GM19324 (cell line): ENCODE data around the gene ZACN.

Source experiments
- ATAC-seq: cut with Tn5 transposase; IDR thresholded peaks from one replicate; pipeline ENCODE4 v1.9.1; 2021; ENCODE audit warnings: mild to moderate bottlenecking, moderate library complexity; ENCODE audit not compliant: unreplicated experiment, low FRiP score

The ZACN gene

GRCh38 chr17:76080768-76081287, 1.8 kb downstream of the ZACN start:
- no peak for ATAC-seq

GRCh38 chr17:76081295-76082210, 2.6 kb downstream of the ZACN start:
- ATAC-seq, result no peak

DNA sequence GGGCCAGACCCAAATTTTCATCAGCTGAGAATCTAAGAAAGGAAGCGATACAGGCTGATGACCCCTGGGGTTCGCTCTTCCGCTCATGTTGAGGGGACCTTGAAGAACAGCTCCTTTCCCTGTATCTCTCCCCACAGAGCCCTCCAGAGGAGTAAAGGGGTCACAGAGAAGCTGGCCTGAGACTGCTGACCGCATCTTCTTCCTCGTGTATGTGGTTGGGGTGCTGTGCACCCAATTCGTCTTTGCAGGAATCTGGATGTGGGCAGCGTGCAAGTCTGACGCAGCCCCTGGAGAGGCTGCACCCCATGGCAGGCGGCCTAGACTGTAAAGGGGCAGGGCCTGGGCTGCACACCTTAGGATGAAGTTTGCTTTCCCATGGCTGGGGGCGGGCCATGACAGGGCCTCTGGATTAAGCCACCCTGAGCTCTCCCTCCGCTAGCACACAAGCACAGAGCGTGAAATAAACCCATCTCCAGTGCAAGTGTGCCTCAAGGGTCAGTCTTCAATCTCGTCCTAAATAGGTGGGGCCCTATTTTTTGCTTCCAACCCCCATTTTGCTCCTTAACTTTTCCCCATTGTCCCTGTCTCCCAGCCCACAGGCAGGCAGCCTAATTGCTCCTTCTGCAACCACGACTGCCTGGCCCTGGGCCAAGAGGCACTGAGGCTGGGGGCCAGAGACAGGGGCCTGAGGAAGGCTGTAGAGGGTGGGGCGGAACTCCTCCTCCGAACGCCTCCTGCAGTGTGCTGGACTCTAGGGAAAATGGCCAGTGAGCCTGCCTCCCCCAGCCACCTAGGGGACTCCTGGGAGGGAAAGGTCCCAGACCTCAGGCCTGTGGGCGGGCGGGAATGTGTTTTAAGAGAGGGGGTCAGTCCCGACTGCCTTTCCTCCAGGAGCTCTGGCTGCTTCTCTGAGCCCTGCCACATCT, 3.6 kb downstream of the ZACN start:
- no peak for ATAC-seq

DNA sequence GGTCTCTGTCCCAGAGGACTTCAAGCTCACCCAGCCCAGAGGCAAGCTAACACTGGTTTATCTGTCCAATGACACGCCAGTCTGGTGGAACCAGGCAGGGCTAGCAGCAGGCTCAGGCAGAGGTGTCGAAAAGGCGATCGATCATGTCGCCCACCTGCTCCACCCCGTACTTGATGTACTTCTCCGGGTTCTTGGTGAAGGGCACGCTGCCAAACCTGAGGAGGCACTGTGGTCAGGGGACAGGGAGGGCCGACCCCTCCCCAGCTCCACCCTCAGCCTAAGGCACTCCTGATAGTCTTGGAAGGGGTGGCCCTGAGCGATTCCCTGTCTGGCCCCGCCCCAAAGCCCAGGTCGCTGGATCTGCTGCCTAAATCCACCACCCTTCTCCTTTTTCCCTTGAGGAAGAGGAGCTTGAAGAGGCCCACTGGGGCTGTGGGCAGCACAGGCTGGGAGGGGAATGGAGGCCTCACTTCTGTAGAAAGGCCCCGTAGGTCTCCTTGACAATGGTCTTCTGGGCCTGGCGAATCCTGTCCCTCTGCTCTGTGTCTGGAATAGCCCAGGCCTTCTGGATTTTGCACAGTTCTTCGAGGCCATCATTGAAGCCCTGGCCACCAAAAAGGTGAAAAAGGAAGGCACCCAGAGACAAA, 4.7 kb downstream of the ZACN start:
- no peak for ATAC-seq

DNA sequence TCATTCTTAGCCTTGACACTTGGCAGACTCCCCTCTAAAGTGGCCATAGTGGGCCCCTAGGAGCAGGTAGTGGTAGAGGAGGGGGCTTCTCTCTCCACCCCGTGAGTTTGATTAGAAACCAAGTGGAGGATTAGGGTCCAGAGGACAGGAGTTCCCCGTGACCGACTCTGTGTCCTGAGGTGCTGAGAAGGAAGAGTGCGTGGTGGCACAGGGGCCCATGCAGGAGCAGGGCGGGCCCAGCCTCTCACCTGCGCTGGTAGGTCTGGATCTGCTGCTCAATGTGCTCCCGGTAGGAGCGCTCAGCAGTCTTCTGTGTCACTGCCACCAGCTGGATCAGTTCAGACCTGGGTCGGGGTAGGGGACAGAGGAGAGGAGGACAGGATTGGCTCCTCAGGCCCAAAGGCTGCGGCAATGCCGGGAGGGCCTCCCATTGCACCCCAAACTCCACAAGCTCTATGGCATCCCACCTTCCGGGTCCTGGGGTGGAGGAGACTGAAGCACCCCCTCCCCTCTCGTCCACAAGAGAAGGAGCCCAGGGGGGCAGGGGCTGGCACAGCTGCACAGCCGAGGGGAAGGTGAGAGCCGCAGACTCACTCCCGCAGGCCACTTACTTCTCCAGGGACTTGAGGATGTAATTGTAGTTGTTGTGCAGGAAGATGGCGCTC, 6.2 kb downstream of the ZACN start:
- no peak for ATAC-seq

- no peak for ATAC-seq
These were observed 6.9 kb downstream of the ZACN start for GRCh38 chr17:76085731-76086366.

DNA sequence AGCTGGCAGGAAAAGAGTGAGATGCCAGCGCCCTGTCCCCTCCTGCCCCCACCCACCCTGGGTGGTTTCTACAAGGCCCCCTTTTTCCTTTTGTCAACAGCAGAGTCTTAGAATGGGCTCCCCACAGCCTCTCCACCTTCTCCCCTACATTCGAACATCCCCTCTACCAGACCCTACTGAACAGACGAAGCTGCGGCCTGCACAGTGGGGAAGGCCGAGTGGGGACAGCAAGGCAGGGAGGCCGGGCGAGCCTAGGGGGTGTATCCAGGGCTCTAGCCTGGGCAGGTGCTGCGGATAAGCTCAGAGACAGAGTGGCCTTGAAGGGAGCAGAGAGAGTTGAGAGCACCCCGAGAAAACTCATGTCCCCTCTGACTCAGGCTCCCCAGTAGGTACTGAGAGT, 7.4 kb downstream of the ZACN start:
- ATAC-seq, result no peak

GRCh38 chr17:76087531-76087930, 8.5 kb downstream of the ZACN start:
- ATAC-seq, result no peak

DNA sequence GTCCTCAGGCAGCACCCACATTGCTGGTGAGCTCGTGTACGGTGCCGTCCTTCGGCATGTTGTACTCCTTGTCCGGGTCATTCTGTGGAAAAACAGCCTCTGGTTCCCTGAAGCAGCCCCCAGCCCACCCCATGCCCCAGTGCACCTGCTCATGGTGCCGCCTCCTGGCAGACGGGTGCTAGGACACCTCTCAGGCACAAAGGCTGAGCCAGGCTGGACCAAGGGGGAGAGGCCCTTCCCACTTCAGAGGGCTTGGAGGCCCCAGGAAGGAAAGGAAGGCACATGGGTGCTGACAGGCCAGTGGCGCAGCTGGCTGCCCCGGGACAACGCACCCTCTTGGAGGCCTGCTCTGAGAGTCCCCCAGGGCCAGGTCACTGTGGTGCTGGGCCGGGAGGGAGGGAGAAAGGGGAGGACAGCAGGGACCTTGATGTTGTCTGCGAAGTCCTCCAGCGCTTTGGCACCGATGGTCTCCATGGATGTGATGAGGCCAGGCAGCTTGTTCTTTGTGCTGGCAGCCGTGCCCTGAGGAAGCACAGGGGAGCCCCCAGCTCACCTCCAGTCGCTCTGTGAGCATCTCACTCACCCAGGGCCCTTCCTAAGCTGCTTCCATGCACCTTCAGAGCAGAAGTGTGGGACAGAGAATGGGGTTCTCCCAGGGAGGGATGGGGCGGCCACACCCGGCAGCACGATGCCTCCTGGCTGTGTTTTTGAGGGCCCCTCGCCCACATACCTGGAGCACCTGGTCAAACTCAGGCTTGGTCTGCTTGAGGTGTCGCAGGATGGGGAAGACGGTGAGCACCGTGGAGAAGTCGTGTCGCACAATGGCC, 9.3 kb downstream of the ZACN start:
- ATAC-seq, result no peak

DNA sequence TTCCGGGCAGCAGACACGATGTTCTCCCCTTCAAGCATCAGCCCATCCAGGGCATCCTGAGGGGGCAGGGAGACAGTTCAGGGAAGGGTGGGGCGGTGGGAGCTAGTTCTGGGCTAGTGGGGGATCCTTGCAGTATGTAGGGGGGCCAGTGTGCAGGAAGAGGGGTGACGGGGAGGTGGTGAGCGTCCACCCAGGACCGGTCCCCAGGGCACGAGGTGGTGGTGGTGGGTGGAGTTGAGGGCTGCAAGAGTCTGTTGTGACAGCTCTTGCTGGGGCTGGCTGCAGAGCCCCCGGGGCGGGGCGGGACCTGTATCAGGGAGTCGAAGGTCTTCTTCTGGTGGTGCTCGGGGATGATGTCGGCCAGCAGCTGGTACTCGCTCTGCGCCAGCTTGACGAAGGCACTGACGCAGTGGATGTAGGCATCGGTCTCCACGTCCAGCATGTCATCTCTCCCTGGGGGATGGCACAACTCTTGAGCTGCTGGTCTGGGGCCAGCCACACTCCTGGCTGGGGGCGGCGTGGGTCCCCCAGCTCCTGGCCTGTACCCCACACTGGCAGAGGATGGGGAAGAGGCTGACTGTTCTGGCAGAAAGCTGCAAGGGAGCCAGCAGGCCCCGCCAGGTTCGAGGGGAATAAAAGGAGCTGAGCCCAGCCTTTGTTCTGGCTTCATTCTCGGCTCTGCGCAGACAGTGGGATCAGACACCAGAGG, 10.0 kb downstream of the ZACN start:
- no peak for ATAC-seq

GRCh38 chr17:76089680-76090516, 10.9 kb downstream of the ZACN start:
- ATAC-seq, result no peak

GRCh38 chr17:76090517-76091129, 11.6 kb downstream of the ZACN start:
- no peak for ATAC-seq

DNA sequence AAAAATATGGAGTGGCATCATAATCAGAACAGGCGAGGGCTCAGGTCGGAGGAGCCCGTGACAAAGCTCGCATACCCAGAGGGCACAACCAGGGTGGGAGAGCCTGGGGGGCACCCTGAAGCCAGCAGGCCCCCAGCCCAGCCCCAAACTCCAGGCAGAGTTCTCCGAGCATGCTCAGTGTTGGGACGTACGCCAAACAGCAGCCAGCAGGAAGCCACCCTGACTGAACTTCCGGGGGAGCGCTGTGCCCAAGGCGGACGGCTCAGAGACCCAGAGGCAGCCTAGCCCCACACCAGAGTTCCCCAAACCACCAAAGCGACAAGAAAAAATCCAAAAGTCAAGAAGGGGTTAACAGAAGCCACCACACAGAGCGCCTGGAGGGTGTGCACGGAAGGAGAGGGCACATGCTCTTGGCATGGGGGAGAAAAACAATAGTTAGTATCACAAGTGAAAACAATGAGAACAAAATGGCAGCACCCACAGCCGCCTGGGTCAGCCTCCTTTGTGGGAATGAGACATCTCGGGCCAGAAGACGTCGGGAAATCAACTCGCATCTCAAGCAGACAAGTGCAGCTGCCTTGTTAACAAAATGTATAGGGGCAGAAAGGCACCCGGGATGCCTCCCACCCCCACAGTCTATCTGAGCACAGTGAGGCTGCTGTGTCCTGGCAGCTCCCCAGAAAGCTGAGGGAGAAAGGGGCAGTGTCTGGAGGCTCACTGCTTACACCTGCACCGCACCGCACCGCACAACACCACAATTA, 12.7 kb downstream of the ZACN start:
- no peak for ATAC-seq

DNA sequence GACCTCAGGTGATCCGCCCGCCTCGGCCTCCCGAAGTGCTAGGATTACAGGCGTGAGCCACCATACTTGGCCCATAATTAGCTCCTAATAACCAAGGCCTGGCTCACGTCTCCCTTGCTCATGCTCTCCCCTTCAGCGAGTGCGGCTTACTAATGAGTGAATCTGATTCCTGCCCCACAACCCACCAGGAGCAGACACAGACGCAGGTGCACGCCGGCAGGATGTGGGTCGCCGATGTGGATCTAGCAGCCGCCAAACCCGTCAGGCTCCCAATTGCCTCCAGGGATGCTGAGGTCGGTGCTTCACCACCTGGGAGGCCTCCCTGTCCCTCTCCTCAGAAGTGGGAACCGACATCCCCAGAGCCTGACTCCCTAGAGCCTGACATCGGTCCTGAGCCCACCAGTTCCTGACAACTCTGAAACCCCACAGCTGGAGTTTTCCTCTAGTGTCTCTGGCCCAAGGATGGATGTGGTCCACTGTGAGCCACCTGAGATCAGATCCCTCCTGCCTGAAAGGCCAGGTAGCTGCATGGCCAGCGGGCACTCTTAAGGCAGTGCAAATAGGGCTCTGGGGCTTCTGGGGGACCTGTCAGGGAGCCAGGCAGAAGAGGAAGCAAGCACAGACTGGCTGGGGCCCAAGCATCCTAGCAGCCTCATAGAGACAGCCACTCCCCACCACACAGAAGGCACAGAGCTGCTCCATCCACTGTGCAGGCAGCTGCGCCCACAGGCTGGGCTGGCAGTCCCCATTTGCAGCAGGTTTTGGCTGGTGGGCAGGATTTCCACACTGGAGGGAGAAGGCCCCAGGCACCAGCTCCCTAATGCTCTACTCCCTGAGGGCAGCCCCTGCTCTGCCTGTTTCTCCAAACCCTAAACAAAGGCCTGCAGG, 13.8 kb downstream of the ZACN start:
- no peak for ATAC-seq

DNA sequence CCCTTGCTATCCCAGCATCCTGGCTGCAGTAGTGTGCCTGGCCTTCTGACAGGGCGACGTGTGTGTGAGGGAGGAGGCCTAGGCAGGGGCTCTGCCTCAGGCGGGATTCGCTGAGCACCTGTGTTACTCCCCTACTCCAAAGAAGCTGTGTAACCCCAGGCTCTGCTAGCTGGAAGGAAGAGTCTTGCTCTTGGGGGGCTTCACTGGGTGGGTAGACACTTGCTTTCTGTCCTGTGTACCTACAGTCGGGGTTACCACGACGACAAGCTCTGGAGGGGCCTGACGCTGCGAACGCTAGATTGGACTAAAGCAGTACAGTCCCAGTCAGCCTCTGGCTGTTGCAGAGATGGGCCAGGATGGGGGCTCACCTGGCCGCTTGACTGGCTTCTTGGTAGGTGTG, 15.1 kb downstream of the ZACN start:
- no peak for ATAC-seq
